Esophagus squamous epithelium (tissue), 5 donors: ENCODE results near the gene CCDC97. TPM values are rescaled to one million over a fixed set of nuclear protein-coding genes. Genes with fewer than 3 reads are reported as not detected.

Experiments used
- DNase-seq: peaks from one replicate; lab custom pipeline; 2025; lab: John Stamatoyannopoulos, UW
- H3K27ac ChIP-seq, 4 donors: fragments of 200-600 bp; sonication (generic); one replicate each; pipeline ENCODE4 v1.5.1; 2016 to 2019; ENCODE audit warnings: mild to moderate bottlenecking in 1 of 4
- H3K27me3 ChIP-seq, 4 donors: fragments of 200-600 bp; sonication (generic); 1 replicate in 3 of 4; 2 replicates in 1 of 4; pipeline versions ENCODE4 v1.5.1 to v1.6.0; 2017 to 2021; ENCODE audit warnings: antibody characterized with exemption in 1 of 4
- H3K36me3 ChIP-seq, 3 donors: fragments of 200-600 bp; sonication (generic); one replicate each; pipeline ENCODE4 v1.5.1; 2016 to 2019
- H3K4me1 ChIP-seq, 3 donors: fragments of 200-600 bp; sonication (generic); one replicate each; pipeline ENCODE4 v1.5.1; 2017 to 2019
- H3K4me3 ChIP-seq, 4 donors: fragments of 200-600 bp; sonication (generic); 1 replicate in 3 of 4; 2 replicates in 1 of 4; pipeline ENCODE4 v1.5.1; 2016 to 2019; ENCODE audit warnings: mild to moderate bottlenecking in 2 of 4, moderate library complexity in 1 of 4
- H3K9me3 ChIP-seq, 3 donors: fragments of 200-600 bp; sonication (generic); one replicate each; pipeline ENCODE4 v1.5.1; 2016 to 2019
- POLR2A ChIP-seq, 4 donors: fragments of 450-650 bp; IDR thresholded peaks; one replicate each; pipeline ENCODE4 v1.6.1; 2017; ENCODE audit warnings: antibody characterized with exemption in 4 of 4, mild to moderate bottlenecking in 4 of 4, moderate library complexity in 3 of 4
- WGBS, 2 donors: methylation state at CpG; one replicate each; pipeline ENCODE4 v1.1.5; 2018; 5-methylcytosine and 5-hydroxymethylcytosine counted together
- intact Hi-C: fragments of 100-400 bp; cut with DNase I; formaldehyde crosslinking; loops from one replicate; pipeline ENCODE4 v1.15.0; 2022
- total RNA-seq, 4 donors: library from RNA; depleted of rRNA; stranded (reverse); fragments of >200 nt; gene quantifications; one replicate each; pipeline ENCODE4 v1.1.0, GENCODE V29; 2016
- TF ChIP-seq, protein P1 (sequence below), 6 experiments: fragments of 450-650 bp in 4 of 6; fragments of 200-600 bp in 2 of 6; sonication (generic) in 2 of 6; IDR thresholded peaks; one replicate each; pipeline ENCODE4 v1.5.1; 2016 to 2019; ENCODE audit warnings: antibody characterized with exemption in 6 of 6, mild to moderate bottlenecking in 4 of 6, moderate library complexity in 4 of 6
- donor health status: DM: yes; HTN: yes; CAD: no.

Gene CCDC97
- total RNA-seq, 4 donors from 2014 or later: 9.4 to 19.5 (median 14.7) TPM

DNA sequence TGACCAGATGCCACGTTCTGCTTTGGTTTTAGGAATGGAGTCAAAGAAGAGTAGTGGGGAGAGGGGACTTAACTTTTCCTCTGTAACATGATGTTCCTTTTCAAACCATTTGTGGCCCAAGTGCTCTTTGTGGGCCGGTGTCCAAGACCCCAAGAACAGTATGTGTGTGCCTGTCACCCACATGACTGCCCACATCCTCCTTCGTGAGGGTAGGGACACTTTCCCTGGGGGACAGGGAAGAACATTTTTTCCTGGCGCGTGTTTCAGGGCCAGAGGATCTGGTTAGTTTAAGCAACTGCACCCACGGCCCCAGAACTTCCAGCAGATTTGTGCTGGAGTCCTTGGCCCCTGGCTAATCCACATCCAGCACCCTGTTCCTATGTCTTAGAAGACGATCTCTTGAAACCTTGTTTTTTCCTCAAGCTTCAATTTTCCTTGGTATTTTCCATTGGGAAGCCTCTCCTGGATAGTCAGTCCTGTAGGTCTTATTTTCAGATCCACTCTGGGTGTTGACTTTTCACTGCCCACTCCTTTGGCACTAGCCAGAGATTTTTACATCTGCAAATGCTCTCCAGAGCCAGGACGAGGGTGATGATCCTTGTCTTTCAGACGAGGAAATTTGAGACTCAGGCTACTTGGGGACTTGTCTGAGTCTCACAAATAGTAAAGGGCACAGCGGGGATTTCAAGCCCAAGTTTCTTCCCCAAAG lies 10.8 kb upstream of the CCDC97 start:
- WGBS, 2 donors: 54 to 64% methylated on average over 9 to 10 of the region's 10 CpGs
- intact Hi-C loops: no loop called here

DNA sequence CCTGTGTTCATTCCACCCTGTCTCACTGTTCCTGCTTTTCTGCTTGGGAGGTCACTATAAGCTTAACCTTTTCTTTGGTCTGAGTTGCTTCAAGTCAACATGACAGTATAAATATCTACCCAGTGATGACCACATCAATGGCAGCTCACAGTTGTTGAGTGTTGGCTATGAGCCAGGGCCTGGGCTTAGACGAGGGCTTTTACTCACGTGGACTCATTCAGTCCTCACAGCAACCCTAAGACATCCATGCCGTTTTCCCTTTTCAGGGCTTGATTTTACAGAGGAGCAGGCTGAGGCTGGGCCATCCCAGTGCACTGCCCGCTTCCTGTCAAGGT lies 10.2 kb upstream of the CCDC97 start:
- WGBS, 2 donors: 28 to 43% methylated on average over 4 of the region's 4 CpGs
- DNase-seq: no peak
- peaks cover 26 to 100% (median 39%) of the 10 kb centered on the region in 3 donors for H3K36me3 ChIP-seq
- no peak overlapping the region for H3K4me3 ChIP-seq
- no peaks in the 10 kb centered on the region for H3K9me3 ChIP-seq
- intact Hi-C loops: no loop called here
- H3K27me3 ChIP-seq: no peaks in the 10 kb centered on the region
- peak overlapping the region; percentile 57 to 84 (median 83) for H3K27ac ChIP-seq
- TF ChIP-seq, protein P1, sequence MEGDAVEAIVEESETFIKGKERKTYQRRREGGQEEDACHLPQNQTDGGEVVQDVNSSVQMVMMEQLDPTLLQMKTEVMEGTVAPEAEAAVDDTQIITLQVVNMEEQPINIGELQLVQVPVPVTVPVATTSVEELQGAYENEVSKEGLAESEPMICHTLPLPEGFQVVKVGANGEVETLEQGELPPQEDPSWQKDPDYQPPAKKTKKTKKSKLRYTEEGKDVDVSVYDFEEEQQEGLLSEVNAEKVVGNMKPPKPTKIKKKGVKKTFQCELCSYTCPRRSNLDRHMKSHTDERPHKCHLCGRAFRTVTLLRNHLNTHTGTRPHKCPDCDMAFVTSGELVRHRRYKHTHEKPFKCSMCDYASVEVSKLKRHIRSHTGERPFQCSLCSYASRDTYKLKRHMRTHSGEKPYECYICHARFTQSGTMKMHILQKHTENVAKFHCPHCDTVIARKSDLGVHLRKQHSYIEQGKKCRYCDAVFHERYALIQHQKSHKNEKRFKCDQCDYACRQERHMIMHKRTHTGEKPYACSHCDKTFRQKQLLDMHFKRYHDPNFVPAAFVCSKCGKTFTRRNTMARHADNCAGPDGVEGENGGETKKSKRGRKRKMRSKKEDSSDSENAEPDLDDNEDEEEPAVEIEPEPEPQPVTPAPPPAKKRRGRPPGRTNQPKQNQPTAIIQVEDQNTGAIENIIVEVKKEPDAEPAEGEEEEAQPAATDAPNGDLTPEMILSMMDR (IDR thresholded peaks at IDR 0.05): no peak
- TF ChIP-seq POLR2A (IDR thresholded peaks at IDR 0.05): no peak
- H3K4me1 ChIP-seq: peaks cover 31 to 71% (median 57%) of the 10 kb centered on the region in 3 donors

More for the DNA sequence above, 10.8 kb upstream of the CCDC97 start:
- H3K4me1 ChIP-seq: peaks cover 31 to 66% (median 57%) of the 10 kb centered on the region in 3 donors
- no peaks in the 10 kb centered on the region for H3K27me3 ChIP-seq
- no peak overlapping the region for H3K4me3 ChIP-seq
- H3K36me3 ChIP-seq: peaks cover 26 to 100% (median 39%) of the 10 kb centered on the region in 3 donors
- no peak for TF ChIP-seq POLR2A (IDR thresholded peaks at IDR 0.05)
- TF ChIP-seq, protein P1 (IDR thresholded peaks at IDR 0.05): no peak
- DNase-seq: no peak
- no peaks in the 10 kb centered on the region for H3K9me3 ChIP-seq
- peak overlapping the region; percentile 57 to 84 (median 83) for H3K27ac ChIP-seq

DNA sequence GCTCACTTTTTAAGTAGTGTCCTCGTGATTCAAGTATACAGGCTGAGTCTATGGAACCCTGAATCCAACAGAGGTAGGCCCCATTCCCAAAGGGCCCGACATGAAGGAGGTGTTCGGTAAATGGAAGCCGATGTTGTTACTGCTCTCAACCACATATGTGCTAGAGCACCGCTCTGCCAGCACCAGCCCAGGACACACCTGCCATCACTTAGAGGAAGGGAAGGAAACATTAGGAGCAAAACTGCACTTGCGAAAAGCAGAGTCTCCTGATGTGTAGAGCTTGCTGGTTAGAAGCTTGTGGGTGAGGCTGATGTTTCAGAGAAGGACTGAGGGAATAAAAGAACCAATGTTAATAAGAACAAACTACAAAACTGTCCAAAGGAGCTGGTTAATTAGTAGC lies 9.4 kb upstream of the CCDC97 start:
- WGBS, 2 donors: 78 to 90% methylated on average over 6 of the region's 6 CpGs
- peaks cover 24 to 100% (median 39%) of the 10 kb centered on the region in 3 donors for H3K36me3 ChIP-seq
- no peaks in the 10 kb centered on the region for H3K9me3 ChIP-seq
- no peaks in the 10 kb centered on the region for H3K27me3 ChIP-seq
- DNase-seq: no peak
- no peak for TF ChIP-seq POLR2A (IDR thresholded peaks at IDR 0.05)
- TF ChIP-seq, protein P1 (IDR thresholded peaks at IDR 0.05): no peak
- H3K4me3 ChIP-seq: no peak overlapping the region
- H3K27ac ChIP-seq: peak overlapping the region; percentile 41 to 84 (median 70)
- peaks cover 31 to 73% (median 57%) of the 10 kb centered on the region in 3 donors for H3K4me1 ChIP-seq
- intact Hi-C loops: no loop called here

DNA sequence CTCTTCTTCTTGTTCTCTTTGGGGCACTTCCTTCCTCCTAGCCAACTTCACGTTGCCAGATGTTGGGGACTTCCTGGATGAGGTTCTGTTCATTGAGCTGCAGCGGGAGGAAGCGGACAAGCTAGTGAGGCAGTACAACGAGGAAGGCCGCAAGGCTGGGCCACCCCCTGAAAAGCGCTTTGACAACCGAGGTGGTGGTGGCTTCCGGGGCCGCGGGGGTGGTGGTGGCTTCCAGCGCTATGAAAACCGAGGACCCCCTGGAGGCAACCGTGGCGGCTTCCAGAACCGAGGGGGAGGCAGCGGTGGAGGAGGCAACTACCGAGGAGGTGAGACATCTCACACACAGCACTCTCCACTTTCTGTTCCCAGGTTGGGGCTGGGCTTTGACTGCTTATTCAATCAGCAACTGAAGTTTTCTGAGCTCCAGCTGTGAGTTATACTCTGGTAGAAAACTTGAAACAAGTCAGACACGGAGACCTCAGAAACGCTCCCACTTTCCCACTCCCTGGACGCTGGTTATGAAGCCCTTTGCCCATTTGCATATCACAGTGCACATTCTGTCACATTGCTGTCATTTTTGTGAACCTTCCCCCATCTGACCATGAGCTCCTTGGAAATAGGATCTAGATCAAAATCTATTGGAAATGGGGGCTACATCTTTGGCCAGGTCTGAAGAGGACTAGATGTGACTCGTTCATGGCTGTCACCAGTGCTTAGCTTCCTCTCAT lies 7.2 kb upstream of the CCDC97 start:
- DNase-seq: no peak
- H3K27me3 ChIP-seq: no peaks in the 10 kb centered on the region
- peaks cover 32 to 100% (median 42%) of the 10 kb centered on the region in 3 donors for H3K36me3 ChIP-seq
- intact Hi-C loops: no loop called here
- peak overlapping the region; percentile 18 to 51 (median 34) for H3K27ac ChIP-seq
- 62 to 75% methylated on average over 5 to 21 of the region's 21 CpGs for WGBS, 2 donors
- H3K4me1 ChIP-seq: peaks cover 19 to 72% (median 44%) of the 10 kb centered on the region in 3 donors
- TF ChIP-seq, protein P1 (IDR thresholded peaks at IDR 0.05): no peak
- peak in 1 of 4 donors; percentile 35 for TF ChIP-seq POLR2A (IDR thresholded peaks at IDR 0.05)
- H3K4me3 ChIP-seq: no peak overlapping the region
- no peaks in the 10 kb centered on the region for H3K9me3 ChIP-seq

DNA sequence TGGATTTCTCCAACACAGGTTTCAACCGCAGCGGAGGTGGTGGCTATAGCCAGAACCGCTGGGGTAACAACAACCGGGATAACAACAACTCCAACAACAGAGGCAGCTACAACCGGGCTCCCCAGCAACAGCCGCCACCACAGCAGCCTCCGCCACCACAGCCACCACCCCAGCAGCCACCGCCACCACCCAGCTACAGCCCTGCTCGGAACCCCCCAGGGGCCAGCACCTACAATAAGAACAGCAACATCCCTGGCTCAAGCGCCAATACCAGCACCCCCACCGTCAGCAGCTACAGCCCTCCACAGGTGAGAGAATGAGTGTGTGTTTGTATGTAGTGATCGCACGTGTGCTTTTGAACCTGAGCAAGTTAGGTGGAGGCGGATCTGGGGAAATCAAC lies 6.0 kb upstream of the CCDC97 start:
- H3K4me3 ChIP-seq: no peak overlapping the region
- 91 to 93% methylated on average over 6 of the region's 14 CpGs for WGBS, 2 donors
- H3K27ac ChIP-seq: peak overlapping the region in 2 of 4 donors; percentile 28 to 35
- intact Hi-C loops: no loop called here
- TF ChIP-seq, protein P1 (IDR thresholded peaks at IDR 0.05): no peak
- TF ChIP-seq POLR2A (IDR thresholded peaks at IDR 0.05): no peak
- no peak for DNase-seq
- no peaks in the 10 kb centered on the region for H3K27me3 ChIP-seq
- H3K4me1 ChIP-seq: peaks cover 29 to 72% (median 44%) of the 10 kb centered on the region in 3 donors
- no peaks in the 10 kb centered on the region for H3K9me3 ChIP-seq
- H3K36me3 ChIP-seq: peaks cover 32 to 92% (median 42%) of the 10 kb centered on the region in 3 donors
